Measurements from ENCODE around the gene ZFYVE28.

ZFYVE28 gene

DNA sequence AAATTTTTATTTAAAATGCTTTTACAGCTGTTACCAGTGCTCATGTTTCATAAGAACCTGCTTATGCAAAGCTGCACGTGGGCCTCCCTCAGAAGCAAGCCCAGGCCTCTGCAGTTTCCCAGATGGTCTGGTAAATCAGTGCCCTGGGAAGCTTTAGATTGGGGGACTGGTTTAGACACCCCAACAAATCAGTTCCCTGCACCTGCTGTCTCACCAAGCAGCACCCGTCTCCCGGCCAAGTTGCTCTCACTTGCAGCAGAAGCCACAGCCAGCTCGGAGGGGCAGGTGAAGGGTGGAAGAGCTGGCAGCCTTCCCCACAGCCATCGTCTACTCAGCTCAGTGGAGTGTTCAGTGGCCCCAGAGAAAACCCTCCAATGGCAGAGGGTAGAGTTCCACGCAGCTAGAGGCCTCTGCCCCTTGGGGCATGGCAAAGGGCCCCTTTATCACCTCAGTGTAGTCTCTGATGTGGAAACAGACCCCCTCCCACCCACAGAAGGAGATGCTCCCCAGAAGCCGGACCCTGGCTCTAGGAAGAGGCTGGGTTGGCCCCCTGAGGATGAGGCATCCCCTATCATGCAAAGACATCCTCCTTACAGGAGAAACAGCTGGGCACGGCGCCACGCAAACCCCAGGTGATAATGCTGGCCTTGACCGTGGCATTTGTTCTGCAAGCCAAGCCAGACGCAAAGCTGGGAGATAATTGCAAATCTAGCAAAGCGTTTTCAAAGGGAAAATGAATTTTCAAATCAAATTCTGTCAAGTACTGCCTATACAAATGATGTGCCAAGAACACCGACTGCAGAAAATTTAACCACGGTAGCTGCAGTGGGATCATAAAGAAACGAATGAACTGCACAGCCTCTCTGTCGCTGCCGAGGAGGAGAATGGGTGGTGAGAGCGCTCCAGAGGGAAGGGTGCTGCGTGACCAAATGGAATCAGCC, 51.9 kb downstream of the ZFYVE28 start:
- TF ChIP-seq, protein P1, sequence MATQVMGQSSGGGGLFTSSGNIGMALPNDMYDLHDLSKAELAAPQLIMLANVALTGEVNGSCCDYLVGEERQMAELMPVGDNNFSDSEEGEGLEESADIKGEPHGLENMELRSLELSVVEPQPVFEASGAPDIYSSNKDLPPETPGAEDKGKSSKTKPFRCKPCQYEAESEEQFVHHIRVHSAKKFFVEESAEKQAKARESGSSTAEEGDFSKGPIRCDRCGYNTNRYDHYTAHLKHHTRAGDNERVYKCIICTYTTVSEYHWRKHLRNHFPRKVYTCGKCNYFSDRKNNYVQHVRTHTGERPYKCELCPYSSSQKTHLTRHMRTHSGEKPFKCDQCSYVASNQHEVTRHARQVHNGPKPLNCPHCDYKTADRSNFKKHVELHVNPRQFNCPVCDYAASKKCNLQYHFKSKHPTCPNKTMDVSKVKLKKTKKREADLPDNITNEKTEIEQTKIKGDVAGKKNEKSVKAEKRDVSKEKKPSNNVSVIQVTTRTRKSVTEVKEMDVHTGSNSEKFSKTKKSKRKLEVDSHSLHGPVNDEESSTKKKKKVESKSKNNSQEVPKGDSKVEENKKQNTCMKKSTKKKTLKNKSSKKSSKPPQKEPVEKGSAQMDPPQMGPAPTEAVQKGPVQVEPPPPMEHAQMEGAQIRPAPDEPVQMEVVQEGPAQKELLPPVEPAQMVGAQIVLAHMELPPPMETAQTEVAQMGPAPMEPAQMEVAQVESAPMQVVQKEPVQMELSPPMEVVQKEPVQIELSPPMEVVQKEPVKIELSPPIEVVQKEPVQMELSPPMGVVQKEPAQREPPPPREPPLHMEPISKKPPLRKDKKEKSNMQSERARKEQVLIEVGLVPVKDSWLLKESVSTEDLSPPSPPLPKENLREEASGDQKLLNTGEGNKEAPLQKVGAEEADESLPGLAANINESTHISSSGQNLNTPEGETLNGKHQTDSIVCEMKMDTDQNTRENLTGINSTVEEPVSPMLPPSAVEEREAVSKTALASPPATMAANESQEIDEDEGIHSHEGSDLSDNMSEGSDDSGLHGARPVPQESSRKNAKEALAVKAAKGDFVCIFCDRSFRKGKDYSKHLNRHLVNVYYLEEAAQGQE (IDR thresholded peaks at IDR 0.05; ENCODE audit: insufficient read depth in 1 of 2, low read depth in 2 of 2, low read length in 2 of 2) = no peak
- TF ChIP-seq SIN3A (IDR thresholded peaks at IDR 0.05; ENCODE audit: borderline replicate concordance, insufficient read depth, low read length) (no peak), FOXP2 (optimal IDR thresholded peaks at IDR 0.05; ENCODE audit: borderline replicate concordance, extremely low read depth, extremely low read length, insufficient read depth) (no peak), TAF1 (IDR thresholded peaks at IDR 0.05; ENCODE audit: borderline replicate concordance, insufficient read depth, low read length) (no peak), POLR2AphosphoS5 (IDR thresholded peaks at IDR 0.05; ENCODE audit: low read depth, low read length) (no peak)

DNA sequence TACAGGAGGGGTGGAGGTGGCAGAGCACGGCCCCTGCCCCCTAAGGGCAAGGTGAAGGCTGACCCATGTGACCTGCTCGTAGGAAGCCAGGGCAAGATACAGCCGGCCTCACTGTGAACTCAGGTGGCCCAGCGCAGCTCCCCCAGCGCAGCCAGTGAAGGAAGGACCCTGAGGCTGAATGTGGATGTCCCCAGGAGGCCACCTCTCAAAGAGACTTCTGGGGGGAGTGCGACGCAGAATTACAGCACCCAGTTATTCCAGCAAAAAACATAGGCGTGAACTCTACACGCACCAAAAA, 52.6 kb downstream of the ZFYVE28 start:
- TF ChIP-seq TAF1 (IDR thresholded peaks at IDR 0.05; ENCODE audit: borderline replicate concordance, insufficient read depth, low read length) (no peak), SIN3A (IDR thresholded peaks at IDR 0.05; ENCODE audit: borderline replicate concordance, insufficient read depth, low read length) (no peak), FOXP2 (optimal IDR thresholded peaks at IDR 0.05; ENCODE audit: borderline replicate concordance, extremely low read depth, extremely low read length, insufficient read depth) (no peak), POLR2AphosphoS5 (IDR thresholded peaks at IDR 0.05; ENCODE audit: low read depth, low read length) (no peak)
- TF ChIP-seq, protein P1 (IDR thresholded peaks at IDR 0.05; ENCODE audit: insufficient read depth in 1 of 2, low read depth in 2 of 2, low read length in 2 of 2) = no peak

DNA sequence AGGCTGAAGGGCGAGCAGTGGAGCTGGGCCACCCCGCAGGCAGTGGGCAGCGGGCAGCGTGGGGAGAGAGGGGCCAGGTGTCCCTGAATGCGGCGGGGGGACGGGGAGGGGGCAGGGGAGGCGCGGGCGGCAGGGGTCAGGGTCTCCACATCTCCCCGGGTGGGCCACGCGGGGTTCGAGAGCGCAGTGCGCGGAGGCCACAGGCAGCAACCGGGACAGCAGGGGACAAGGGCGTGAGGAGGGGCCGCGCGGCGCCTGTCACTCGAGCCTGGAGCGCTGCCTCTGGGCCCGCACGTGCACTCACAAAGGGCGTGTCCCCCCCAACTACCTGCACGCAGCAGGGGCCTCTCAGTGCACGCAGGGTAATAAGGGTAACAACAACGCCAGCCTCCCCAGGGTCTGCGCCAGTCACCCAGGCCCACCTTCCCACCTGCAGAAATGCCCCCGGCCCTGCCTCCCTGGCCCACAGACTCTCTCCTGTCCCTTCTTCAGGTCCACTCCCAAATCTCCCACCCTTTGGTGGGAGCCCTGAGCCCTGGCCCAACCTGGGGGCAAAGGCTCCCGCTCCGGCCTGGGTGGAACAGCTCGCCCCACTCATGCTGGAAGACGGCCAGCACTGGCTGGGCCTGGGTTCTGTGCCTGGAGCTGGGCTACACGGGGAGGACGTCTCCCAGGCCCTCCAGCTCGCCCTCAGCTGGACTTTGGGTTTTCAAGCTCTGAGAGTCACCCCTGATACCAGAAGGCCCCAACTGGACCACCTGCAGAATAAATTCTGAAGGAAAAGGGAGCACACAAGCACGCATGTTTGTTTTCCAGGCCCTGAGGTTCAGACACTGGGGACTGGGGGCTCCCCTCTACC, 53.2 kb downstream of the ZFYVE28 start:
- no peak for TF ChIP-seq SIN3A (IDR thresholded peaks at IDR 0.05; ENCODE audit: borderline replicate concordance, insufficient read depth, low read length)
- no peak for TF ChIP-seq TAF1 (IDR thresholded peaks at IDR 0.05; ENCODE audit: borderline replicate concordance, insufficient read depth, low read length)
- TF ChIP-seq, protein P1 (IDR thresholded peaks at IDR 0.05; ENCODE audit: insufficient read depth in 1 of 2, low read depth in 2 of 2, low read length in 2 of 2) = no peak
- no peak for TF ChIP-seq POLR2AphosphoS5 (IDR thresholded peaks at IDR 0.05; ENCODE audit: low read depth, low read length)
- TF ChIP-seq FOXP2 (optimal IDR thresholded peaks at IDR 0.05; ENCODE audit: borderline replicate concordance, extremely low read depth, extremely low read length, insufficient read depth) = no peak

DNA sequence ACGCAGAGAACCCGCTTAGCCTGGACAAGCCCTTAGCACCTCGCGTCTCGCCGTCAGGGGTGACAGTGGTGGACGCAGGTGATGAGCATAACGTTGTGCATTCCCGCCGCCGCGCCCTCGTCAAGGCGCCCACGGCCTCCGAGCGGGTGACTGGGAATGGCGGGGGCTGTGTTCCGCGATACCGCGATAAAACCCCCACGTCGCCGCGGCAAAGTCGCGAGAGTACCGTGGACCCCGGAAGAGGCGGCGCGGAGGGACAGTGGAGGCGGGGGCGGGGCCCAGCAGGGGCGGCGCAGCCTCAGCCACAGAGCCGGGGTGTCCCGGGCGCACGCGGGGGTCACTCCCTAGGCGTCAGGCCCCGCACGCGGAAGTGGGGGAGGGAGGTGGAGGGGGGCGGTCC, 53.8 kb downstream of the ZFYVE28 start:
- TF ChIP-seq SIN3A (IDR thresholded peaks at IDR 0.05; ENCODE audit: borderline replicate concordance, insufficient read depth, low read length) = no peak
- no peak for TF ChIP-seq TAF1 (IDR thresholded peaks at IDR 0.05; ENCODE audit: borderline replicate concordance, insufficient read depth, low read length)
- TF ChIP-seq POLR2AphosphoS5 (IDR thresholded peaks at IDR 0.05; ENCODE audit: low read depth, low read length) = no peak
- TF ChIP-seq, protein P1 (IDR thresholded peaks at IDR 0.05; ENCODE audit: insufficient read depth in 1 of 2, low read depth in 2 of 2, low read length in 2 of 2) = no peak
- no peak for TF ChIP-seq FOXP2 (optimal IDR thresholded peaks at IDR 0.05; ENCODE audit: borderline replicate concordance, extremely low read depth, extremely low read length, insufficient read depth)
